Naive B cell (primary cell): ENCODE measurements around the gene ARMCX6. TPM values are rescaled to one million over a fixed set of nuclear protein-coding genes. Genes with fewer than 3 reads are reported as not detected.
A peak's percentile ranks its signal among the peaks of the same experiment; 100 is the strongest.
"Not testable (repeated sequence)": the region's sequence is repeated elsewhere in the genome, so short reads cannot be mapped to it uniquely, and the experiment has no call there.

ENCODE experiments used
- ATAC-seq, 2 donors: fragments of 150-1000 bp; cut with Tn5 transposase; 2 replicates each; pipeline ENCODE4 v1.10.0; 2021; ENCODE audit warnings: low read depth in 2 of 2, mild to moderate bottlenecking in 2 of 2, moderate library complexity in 2 of 2
- DNase-seq: peaks from one replicate; pipeline ENCODE4 v3.0.0; 2022
- H3K27ac Mint-ChIP-seq, 6 donors: one replicate each; pipeline ENCODE4 v1.8.0; 2020 to 2022; ENCODE audit warnings: mild to moderate bottlenecking in 6 of 6, mixed read lengths in 6 of 6, moderate library complexity in 5 of 6, inconsistent platforms in 2 of 6
- H3K27me3 Mint-ChIP-seq, 3 donors: one replicate each; pipeline ENCODE4 v1.8.0; 2021 to 2022; ENCODE audit warnings: mixed read lengths in 3 of 3, mild to moderate bottlenecking in 1 of 3
- H3K36me3 Mint-ChIP-seq, 2 donors: one replicate each; pipeline ENCODE4 v1.8.0; 2020 to 2022; ENCODE audit warnings: mixed read lengths in 2 of 2, inconsistent platforms in 1 of 2, mild to moderate bottlenecking in 1 of 2
- H3K4me1 Mint-ChIP-seq, 3 donors: one replicate each; pipeline ENCODE4 v1.8.0; 2020 to 2022; ENCODE audit warnings: mixed read lengths in 3 of 3, inconsistent platforms in 1 of 3, mild to moderate bottlenecking in 1 of 3, moderate library complexity in 1 of 3
- H3K4me3 Mint-ChIP-seq, 8 donors: one replicate each; pipeline ENCODE4 v1.8.0; 2020 to 2022; ENCODE audit warnings: mild to moderate bottlenecking in 8 of 8, mixed read lengths in 8 of 8, moderate library complexity in 8 of 8, inconsistent platforms in 2 of 8
- H3K9me3 Mint-ChIP-seq, 7 donors: one replicate each; pipeline ENCODE4 v1.8.0; 2020 to 2022; ENCODE audit warnings: mixed read lengths in 7 of 7, mild to moderate bottlenecking in 5 of 7, inconsistent platforms in 2 of 7, moderate library complexity in 1 of 7
- polyA plus RNA-seq, 6 donors: library from polyadenylated mRNA; unstranded; fragments of 300-500 nt; fragmentation: Illumina TruSeq; gene quantifications; one replicate each; pipeline ENCODE4 v1.2.3, GENCODE V29; 2021; ENCODE audit warnings: low read depth in 6 of 6

ARMCX6 gene
- polyA plus RNA-seq, 6 donors from 2014 or later: 29.4 to 58.0 (median 53.3) TPM

GRCh38 chrX:101602077-101602476 is 15.7 kb downstream of the ARMCX6 start:
- no peak for DNase-seq
- no peaks in the 10 kb centered on the region for H3K36me3 Mint-ChIP-seq
- ATAC-seq: no peak
- H3K9me3 Mint-ChIP-seq: peaks cover 0 to 3% (median 0%) of the 10 kb centered on the region in 7 donors
- no peaks in the 10 kb centered on the region for H3K4me1 Mint-ChIP-seq
- no peak overlapping the region for H3K27ac Mint-ChIP-seq
- H3K4me3 Mint-ChIP-seq: no peak overlapping the region
- H3K27me3 Mint-ChIP-seq: peaks cover 6 to 18% (median 7%) of the 10 kb centered on the region in 3 donors

GRCh38 chrX:101599592-101599991 is 18.2 kb downstream of the ARMCX6 start:
- H3K4me3 Mint-ChIP-seq, H3K9me3 Mint-ChIP-seq, ATAC-seq, H3K36me3 Mint-ChIP-seq, DNase-seq, H3K27ac Mint-ChIP-seq, H3K4me1 Mint-ChIP-seq: not testable (repeated sequence)
- peaks cover 7 to 29% (median 14%) of the 10 kb centered on the region in 3 donors for H3K27me3 Mint-ChIP-seq

- no peaks in the 10 kb centered on the region for H3K36me3 Mint-ChIP-seq
- DNase-seq (peak; percentile 53), ATAC-seq (peak; percentile 89 to 90)
- H3K4me1 Mint-ChIP-seq: peaks cover 0 to 5% (median 4%) of the 10 kb centered on the region in 3 donors
- peaks cover 18 to 34% (median 22%) of the 10 kb centered on the region in 3 donors for H3K27me3 Mint-ChIP-seq
- peak overlapping the region in 1 of 6 donors; percentile 86 for H3K27ac Mint-ChIP-seq
- peaks cover 0 to 3% (median 0%) of the 10 kb centered on the region in 7 donors for H3K9me3 Mint-ChIP-seq
- H3K4me3 Mint-ChIP-seq: peak overlapping the region in 1 of 8 donors; percentile 65
Observed at GRCh38 chrX:101595739-101596419, 21.9 kb downstream of the ARMCX6 start.

Other genes starting within 250 kb of the ARMCX6 start
- gene BTK, start 231.8 kb downstream of the ARMCX6 start, polyA plus RNA-seq: 100 to 1,000 TPM; 110 to 189 (median 162) TPM
- 1,000 to 10,000 TPM; 1,439 to 2,390 (median 1,883) TPM for gene RPL36A, start 227.0 kb downstream of the ARMCX6 start, polyA plus RNA-seq
- 10 to 100 TPM; 15.4 to 28.8 (median 24.9) TPM for gene GLA, start 210.1 kb downstream of the ARMCX6 start, polyA plus RNA-seq
- gene HNRNPH2, start 209.8 kb downstream of the ARMCX6 start, polyA plus RNA-seq: 100 to 1,000 TPM in 5 of 6 donors, 10 to 100 TPM in 1; 78.2 to 162 (median 109) TPM
- gene ARMCX4, start 132.5 kb downstream of the ARMCX6 start, polyA plus RNA-seq: 1 to 10 TPM in 3 of 6 donors, under 1 TPM in 3; 0.27 to 3.5 (median 1.7) TPM
- gene ARMCX1, start 67.5 kb downstream of the ARMCX6 start, polyA plus RNA-seq: 1 to 10 TPM in 1 of 6 donors, under 1 TPM in 4, not detected in 1; 0.12 to 1.1 (median 0.25) TPM
- gene ARMCX3, start 5.2 kb upstream of the ARMCX6 start, polyA plus RNA-seq: 10 to 100 TPM; 16.3 to 28.0 (median 21.0) TPM
- 1 to 10 TPM; 1.9 to 5.0 (median 3.3) TPM for gene ARMCX2, start 41.9 kb upstream of the ARMCX6 start, polyA plus RNA-seq